HEK293 (cell line): ENCODE results near the gene SRRD.
A peak's percentile ranks its signal among the peaks of the same experiment; 100 is the strongest.
"Not testable (repeated sequence)": the region's sequence is repeated elsewhere in the genome, so short reads cannot be mapped to it uniquely, and the experiment has no call there.

Experiments used
- CTCF ChIA-PET: fragments of 350-600 bp; formaldehyde crosslinking; extraction: SDS; loops from one replicate; lab custom pipeline; 2021; ENCODE audit warnings: antibody characterized with exemption; lab: Yijun Ruan, JAX
- POLR2A ChIA-PET: fragments of 300-600 bp; formaldehyde crosslinking; extraction: SDS; loops from one replicate; lab custom pipeline; 2020; ENCODE audit warnings: antibody characterized with exemption, inconsistent platforms; lab: Yijun Ruan, JAX
- H3K27ac ChIP-seq: fragments of 200-500 bp; sonication (Bioruptor generic); 2 replicates; pipeline ENCODE4 v1.5.1; 2014; ENCODE audit warnings: low read depth, low read length, control low read depth, inconsistent platforms; ENCODE audit errors: extremely low read depth
- H3K36me3 ChIP-seq, 2 experiments: fragments of 200-500 bp in 1 of 2; sonication (Bioruptor generic) in 1 of 2; 1 replicate in 1 of 2; 2 replicates in 1 of 2; pipeline ENCODE4 v1.5.1; 2014 to 2017; ENCODE audit warnings: inconsistent platforms in 2 of 2, low read length in 2 of 2; ENCODE audit not compliant: control insufficient read depth in 2 of 2, insufficient read depth in 1 of 2
- H3K4me1 ChIP-seq: fragments of 200-500 bp; sonication (Bioruptor generic); 2 replicates; pipeline ENCODE4 v1.5.1; 2014; ENCODE audit warnings: mild to moderate bottlenecking, low read length, inconsistent platforms; ENCODE audit not compliant: control insufficient read depth, insufficient read depth
- H3K4me3 ChIP-seq: 2 replicates; pipeline ENCODE4 v1.5.1; 2011; ENCODE audit warnings: low read depth, mild to moderate bottlenecking, control low read depth, low read length, moderate library complexity
- H3K9me3 ChIP-seq: fragments of 200-500 bp; sonication (Bioruptor generic); 2 replicates; pipeline ENCODE4 v1.5.1; 2014; ENCODE audit warnings: low read depth, low read length, inconsistent platforms; ENCODE audit not compliant: control insufficient read depth, insufficient read depth
- GFI1B ChIP-seq: fragments of 450-650 bp; formaldehyde crosslinking; IDR thresholded peaks from 2 replicates; pipeline ENCODE4 v1.5.1; 2016; ENCODE audit warnings: missing biosample characterization, missing genetic modification characterization
- GLI2 ChIP-seq: fragments of 450-650 bp; formaldehyde crosslinking; IDR thresholded peaks from 2 replicates; pipeline ENCODE4; 2017; ENCODE audit warnings: missing biosample characterization, missing genetic modification characterization, low read depth, borderline replicate concordance
- IKZF3 ChIP-seq: fragments of 450-650 bp; IDR thresholded peaks from 2 replicates; pipeline ENCODE4 v1.5.0; 2018; ENCODE audit warnings: missing biosample characterization, mild to moderate bottlenecking, missing genetic modification characterization, moderate library complexity
- KLF1 ChIP-seq: fragments of 450-650 bp; formaldehyde crosslinking; IDR thresholded peaks from 2 replicates; pipeline ENCODE4 v1.5.1; 2016; ENCODE audit warnings: missing biosample characterization, missing genetic modification characterization
- OVOL3 ChIP-seq: fragments of 450-650 bp; formaldehyde crosslinking; IDR thresholded peaks from 2 replicates; pipeline ENCODE4 v1.5.1; 2016; ENCODE audit warnings: missing biosample characterization, missing genetic modification characterization
- ZBTB6 ChIP-seq: fragments of 450-650 bp; formaldehyde crosslinking; IDR thresholded peaks from 2 replicates; pipeline ENCODE4 v1.5.1; 2017; ENCODE audit warnings: missing biosample characterization, missing genetic modification characterization
- ZFP37 ChIP-seq: fragments of 450-650 bp; formaldehyde crosslinking; IDR thresholded peaks from 2 replicates; pipeline ENCODE4 v1.5.1; 2016; ENCODE audit warnings: missing biosample characterization, missing genetic modification characterization
- ZNF341 ChIP-seq: fragments of 450-650 bp; formaldehyde crosslinking; IDR thresholded peaks from 2 replicates; pipeline ENCODE4; 2016; ENCODE audit warnings: low read depth, missing biosample characterization, missing genetic modification characterization
- ZNF404 ChIP-seq: fragments of 450-650 bp; formaldehyde crosslinking; IDR thresholded peaks from 2 replicates; pipeline ENCODE4 v1.5.1; 2017; ENCODE audit warnings: missing biosample characterization, missing genetic modification characterization
- ZNF555 ChIP-seq: fragments of 450-650 bp; formaldehyde crosslinking; conservative IDR thresholded peaks from 2 replicates; pipeline ENCODE4 v1.5.1; 2017; ENCODE audit warnings: missing biosample characterization, mild to moderate bottlenecking, missing genetic modification characterization, inconsistent platforms
- ZNF580 ChIP-seq: fragments of 450-650 bp; formaldehyde crosslinking; IDR thresholded peaks from 2 replicates; pipeline ENCODE4 v1.5.1; 2016; ENCODE audit warnings: missing biosample characterization, missing genetic modification characterization
- ZNF621 ChIP-seq: fragments of 450-650 bp; formaldehyde crosslinking; IDR thresholded peaks from 2 replicates; pipeline ENCODE4 v1.5.1; 2017; ENCODE audit warnings: missing biosample characterization, missing genetic modification characterization
- ZNF660 ChIP-seq: fragments of 450-650 bp; IDR thresholded peaks from 2 replicates; pipeline ENCODE4 v1.5.1; 2018; ENCODE audit warnings: missing biosample characterization, mild to moderate bottlenecking, missing genetic modification characterization
- ZNF664 ChIP-seq: fragments of 450-650 bp; formaldehyde crosslinking; IDR thresholded peaks from 2 replicates; pipeline ENCODE4 v1.5.1; 2016; ENCODE audit warnings: missing biosample characterization, missing genetic modification characterization
- ZNF76 ChIP-seq: fragments of 450-650 bp; formaldehyde crosslinking; IDR thresholded peaks from 2 replicates; pipeline ENCODE4; 2016; ENCODE audit warnings: low read depth, missing biosample characterization, missing genetic modification characterization, borderline replicate concordance
- ZNF768 ChIP-seq: fragments of 450-650 bp; formaldehyde crosslinking; IDR thresholded peaks from 2 replicates; pipeline ENCODE4 v1.5.1; 2018; ENCODE audit warnings: missing biosample characterization, mild to moderate bottlenecking, missing genetic modification characterization
- ZSCAN23 ChIP-seq: fragments of 450-650 bp; formaldehyde crosslinking; IDR thresholded peaks from 2 replicates; pipeline ENCODE4 v1.5.1; 2016; ENCODE audit warnings: missing biosample characterization, missing genetic modification characterization

Gene SRRD

GRCh38 chr22:26436903-26437515 is 46.7 kb upstream of the SRRD start (continued):
- no peak for TF ChIP-seq ZBTB6 (tag by site-specific recombination)
- TF ChIP-seq ZNF404, result no peak
- no peak for TF ChIP-seq ZSCAN23
- TF ChIP-seq IKZF3 (tag by site-specific recombination), result no peak
- no peak for TF ChIP-seq GFI1B (tag by site-specific recombination)
- no peak for TF ChIP-seq GLI2 (tag by site-specific recombination)
- no peak for TF ChIP-seq ZNF621 (tag by site-specific recombination)
- no peak for TF ChIP-seq ZFP37 (tag by site-specific recombination)
- no peak for TF ChIP-seq ZNF660 (tag by site-specific recombination)
- no peak for TF ChIP-seq KLF1
- TF ChIP-seq ZNF76, result no peak
- TF ChIP-seq OVOL3, result no peak
- TF ChIP-seq ZNF580 (tag by site-specific recombination), result no peak

GRCh38 chr22:26437694-26438392 is 45.8 kb upstream of the SRRD start:
- Histone ChIP-seq H3K4me1 (no peaks in the 10 kb centered on the region), H3K27ac (no peak overlapping the region), H3K9me3 (no peaks in the 10 kb centered on the region), H3K4me3 (no peak overlapping the region), H3K36me3 (peaks cover 0 to 25% of the 10 kb centered on the region in 2 experiments; a peak in 1 of 3 replicates)
- ChIA-PET POLR2A (interaction anchor here (0.6 kb wide), 1 partner anchor 19 kb away, joined by 3 read pairs; no protein-coding TSS in a partner anchor), CTCF (interaction anchor here (1.9 to 2.1 kb wide), 2 partner anchors 23 to 24 kb away, joined by 5 to 8 read pairs; no protein-coding TSS in a partner anchor)
- TF ChIP-seq ZNF341 (tag by site-specific recombination), result 0 out of 2 replicates have a peak, but pooled peaks have one; percentile 44
- no peak for TF ChIP-seq ZNF555 (tag by site-specific recombination)

GRCh38 chr22:26438776-26439175 is 44.9 kb upstream of the SRRD start:
- POLR2A ChIA-PET, H3K9me3 ChIP-seq, H3K4me3 ChIP-seq, H3K4me1 ChIP-seq, H3K27ac ChIP-seq: not testable (repeated sequence)
- TF ChIP-seq KLF1, result 0 out of 2 replicates have a peak, but pooled peaks have one; percentile 20
- H3K36me3 ChIP-seq, result peaks cover 0 to 25% of the 10 kb centered on the region in 2 experiments; a peak in 1 of 3 replicates
- CTCF ChIA-PET, result interaction anchor here (1.9 to 2.1 kb wide), 2 partner anchors 22 to 23 kb away, joined by 5 to 8 read pairs; no protein-coding TSS in a partner anchor

GRCh38 chr22:26439559-26439958 is 44.1 kb upstream of the SRRD start:
- Histone ChIP-seq H3K36me3 (peaks cover 0 to 17% of the 10 kb centered on the region in 2 experiments; a peak in 1 of 3 replicates), H3K27ac (no peak overlapping the region), H3K4me3 (no peak overlapping the region), H3K9me3 (no peaks in the 10 kb centered on the region), H3K4me1 (no peaks in the 10 kb centered on the region)
- TF ChIP-seq ZNF768 (tag by site-specific recombination) (peak; percentile 84), ZNF664 (tag by site-specific recombination) (no peak)
- ChIA-PET POLR2A (no interaction called here), CTCF (no interaction called here)
